HG03565 (cell line): ENCODE data around the gene DGKK.

Experiments
- ATAC-seq: cut with Tn5 transposase; IDR thresholded peaks from one replicate; pipeline ENCODE4 v1.9.1; 2021; ENCODE audit warnings: mild to moderate bottlenecking, moderate library complexity; ENCODE audit not compliant: unreplicated experiment

The DGKK gene, protein sequence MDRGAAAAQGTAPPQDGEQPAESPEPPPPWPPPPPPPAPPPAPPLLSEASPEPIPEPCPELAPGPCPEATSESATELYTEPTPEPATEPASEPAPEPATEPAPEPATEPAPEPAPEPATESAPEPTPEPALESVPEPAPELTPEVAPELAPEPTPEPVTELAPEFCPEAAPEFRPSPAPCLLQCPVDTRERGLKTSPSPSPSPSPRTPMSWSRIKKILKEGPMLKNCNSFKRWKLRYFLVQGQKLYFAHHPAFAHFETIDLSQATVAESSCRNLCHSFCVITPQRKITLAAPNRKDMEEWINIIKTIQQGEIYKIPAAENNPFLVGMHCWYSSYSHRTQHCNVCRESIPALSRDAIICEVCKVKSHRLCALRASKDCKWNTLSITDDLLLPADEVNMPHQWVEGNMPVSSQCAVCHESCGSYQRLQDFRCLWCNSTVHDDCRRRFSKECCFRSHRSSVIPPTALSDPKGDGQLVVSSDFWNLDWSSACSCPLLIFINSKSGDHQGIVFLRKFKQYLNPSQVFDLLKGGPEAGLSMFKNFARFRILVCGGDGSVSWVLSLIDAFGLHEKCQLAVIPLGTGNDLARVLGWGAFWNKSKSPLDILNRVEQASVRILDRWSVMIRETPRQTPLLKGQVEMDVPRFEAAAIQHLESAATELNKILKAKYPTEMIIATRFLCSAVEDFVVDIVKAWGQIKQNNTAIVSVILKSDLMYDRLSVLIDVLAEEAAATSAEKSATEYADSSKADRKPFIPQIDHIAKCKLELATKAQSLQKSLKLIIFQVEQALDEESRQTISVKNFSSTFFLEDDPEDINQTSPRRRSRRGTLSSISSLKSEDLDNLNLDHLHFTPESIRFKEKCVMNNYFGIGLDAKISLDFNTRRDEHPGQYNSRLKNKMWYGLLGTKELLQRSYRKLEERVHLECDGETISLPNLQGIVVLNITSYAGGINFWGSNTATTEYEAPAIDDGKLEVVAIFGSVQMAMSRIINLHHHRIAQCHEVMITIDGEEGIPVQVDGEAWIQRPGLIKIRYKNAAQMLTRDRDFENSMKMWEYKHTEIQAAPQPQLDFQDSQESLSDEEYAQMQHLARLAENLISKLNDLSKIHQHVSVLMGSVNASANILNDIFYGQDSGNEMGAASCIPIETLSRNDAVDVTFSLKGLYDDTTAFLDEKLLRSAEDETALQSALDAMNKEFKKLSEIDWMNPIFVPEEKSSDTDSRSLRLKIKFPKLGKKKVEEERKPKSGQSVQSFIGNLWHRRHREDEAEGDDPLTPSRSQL

DNA sequence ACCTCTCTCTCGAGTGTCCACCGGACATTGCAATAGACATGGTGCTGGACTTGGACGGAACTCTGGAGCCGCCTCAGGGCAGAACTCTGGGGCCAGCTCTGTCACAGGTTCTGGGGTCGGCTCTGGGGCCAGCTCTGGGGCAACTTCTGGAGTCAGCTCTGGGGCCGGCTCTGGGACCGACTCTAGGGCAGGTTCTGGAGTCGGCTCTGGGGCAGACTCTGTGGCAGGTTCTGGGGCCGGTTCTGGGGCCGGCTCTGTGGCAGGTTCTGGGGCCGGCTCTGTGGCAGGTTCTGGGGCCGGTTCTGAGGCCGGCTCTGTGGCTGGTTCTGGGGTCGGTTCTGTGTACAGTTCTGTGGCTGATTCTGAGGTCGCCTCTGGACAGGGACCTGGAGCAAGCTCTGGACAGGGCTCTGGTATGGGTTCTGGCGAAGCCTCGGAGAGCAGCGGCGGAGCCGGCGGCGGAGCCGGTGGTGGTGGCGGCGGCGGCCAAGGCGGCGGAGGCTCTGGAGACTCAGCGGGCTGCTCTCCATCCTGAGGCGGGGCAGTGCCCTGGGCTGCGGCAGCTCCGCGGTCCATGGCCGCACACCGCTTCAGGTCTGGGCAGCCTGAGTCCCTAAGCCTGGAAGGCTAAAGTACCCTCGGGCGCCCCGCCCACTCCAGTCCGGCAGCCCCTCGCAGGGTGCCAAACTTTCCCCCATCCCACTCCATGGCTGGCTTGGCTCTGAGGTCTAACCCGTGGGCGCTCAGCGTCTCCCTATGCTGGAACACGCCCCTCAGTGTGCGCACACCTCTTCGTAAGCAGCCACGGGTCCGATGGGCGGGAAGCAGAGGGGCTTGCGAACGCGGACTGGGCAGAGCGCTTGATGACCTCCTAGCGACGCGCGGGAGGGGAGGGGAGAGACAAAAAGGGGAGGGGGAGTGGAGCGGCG lies at the start of gene DGKK:
DGKK (minus strand) TSS at position 723 of the 929 bp plus-strand sequence; CDS start at position 576, 147 bp downstream.
- no peak for ATAC-seq

DNA sequence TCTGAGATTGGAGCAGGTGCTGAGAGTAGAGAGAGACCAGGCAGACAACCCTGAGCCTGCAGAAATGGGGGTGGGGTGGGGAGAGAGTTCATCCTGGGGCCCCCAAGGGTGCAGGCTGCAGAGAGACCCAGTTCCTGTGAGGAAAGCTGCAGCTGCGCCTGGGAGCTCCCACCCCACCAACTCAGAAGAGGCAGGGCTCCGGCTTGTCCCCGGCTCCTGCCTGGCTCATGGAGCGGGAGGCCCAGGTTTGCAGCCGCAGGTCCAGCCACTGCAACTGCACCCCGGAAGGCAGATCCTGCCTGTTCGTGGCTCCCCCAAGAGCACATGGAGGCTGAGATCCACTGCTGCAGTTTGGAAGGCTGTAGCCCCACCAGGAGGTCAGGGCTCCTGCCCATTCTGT lies 44.2 kb upstream of the DGKK start:
- ATAC-seq, result no peak

DNA sequence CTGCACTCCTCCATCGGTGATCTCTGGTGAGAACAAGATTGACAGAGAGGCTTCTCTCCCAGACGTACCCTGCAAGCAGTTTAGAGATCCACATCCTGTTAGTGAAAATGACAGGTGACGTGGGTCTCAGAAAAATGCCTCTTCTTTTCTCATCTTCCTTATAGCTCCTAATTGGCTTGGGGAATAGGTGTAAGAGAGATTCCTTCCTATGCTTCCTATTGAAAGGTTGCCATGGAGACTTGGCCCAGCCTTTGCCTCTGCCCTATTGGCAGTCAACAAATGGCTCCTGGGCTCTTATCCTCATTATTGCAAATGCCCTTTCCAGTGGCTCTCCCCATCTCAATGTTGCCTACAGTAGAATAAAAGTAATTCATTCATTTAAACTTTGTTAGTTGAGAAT lies 26.5 kb upstream of the DGKK start:
- ATAC-seq, result no peak

DNA sequence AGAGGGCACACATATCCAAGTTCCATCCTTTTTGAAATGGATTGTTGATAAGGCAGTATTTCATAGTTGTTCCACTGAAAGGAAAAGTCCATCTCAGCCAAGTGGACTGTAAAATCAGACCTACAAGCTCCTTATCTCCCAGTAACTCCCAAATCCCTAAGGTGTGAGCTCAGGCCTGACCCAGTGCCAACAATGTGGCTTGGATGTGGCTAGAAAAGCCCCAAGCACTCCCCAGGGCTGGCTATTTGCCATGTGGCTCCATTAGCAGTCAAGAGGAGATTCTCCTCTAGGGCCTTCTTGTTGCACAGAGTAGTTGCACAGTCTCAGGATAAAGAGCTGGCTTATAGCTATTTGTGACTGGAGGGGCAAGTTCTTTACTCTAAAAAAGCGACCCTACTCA lies 25.0 kb upstream of the DGKK start:
- no peak for ATAC-seq

DNA sequence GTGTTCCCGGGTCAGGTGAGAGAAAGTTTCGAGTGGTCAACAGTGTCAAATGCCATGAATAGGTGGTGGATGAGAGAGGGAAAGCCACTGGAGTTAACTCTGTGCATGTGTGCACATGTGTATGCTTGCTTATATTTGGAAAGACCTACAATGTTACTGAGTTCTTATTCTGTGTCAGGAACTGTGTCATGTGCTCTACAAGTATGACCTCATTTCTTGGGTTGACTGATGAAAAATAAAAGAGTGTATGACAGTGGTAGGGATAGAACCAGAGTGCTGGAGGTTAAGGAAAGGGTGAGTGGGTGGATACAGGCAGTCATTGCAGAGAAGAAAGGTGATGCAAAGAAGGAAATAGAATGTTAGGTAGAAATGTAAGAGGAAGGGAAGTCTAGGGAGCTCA lies 22.1 kb upstream of the DGKK start:
- ATAC-seq, result no peak

DNA sequence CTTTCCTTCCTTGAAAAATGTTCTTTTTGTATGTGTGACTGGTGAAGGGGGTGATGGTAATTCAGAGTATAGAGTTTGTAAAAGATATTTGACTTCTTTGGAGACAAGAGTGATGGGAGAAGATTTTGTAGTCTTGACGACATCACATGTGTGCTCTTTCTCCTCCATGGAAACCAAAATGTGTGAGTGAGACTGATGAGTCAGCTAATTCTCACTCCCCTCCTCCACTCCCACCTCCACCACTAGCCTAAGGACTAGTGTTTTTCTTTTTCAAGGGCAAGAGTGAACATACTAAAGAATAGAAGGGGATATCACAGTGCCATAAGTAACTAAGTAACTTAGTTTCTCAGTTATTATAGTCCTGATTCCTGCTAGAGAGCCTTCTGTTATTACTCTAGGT lies 14.0 kb upstream of the DGKK start:
- no peak for ATAC-seq

DNA sequence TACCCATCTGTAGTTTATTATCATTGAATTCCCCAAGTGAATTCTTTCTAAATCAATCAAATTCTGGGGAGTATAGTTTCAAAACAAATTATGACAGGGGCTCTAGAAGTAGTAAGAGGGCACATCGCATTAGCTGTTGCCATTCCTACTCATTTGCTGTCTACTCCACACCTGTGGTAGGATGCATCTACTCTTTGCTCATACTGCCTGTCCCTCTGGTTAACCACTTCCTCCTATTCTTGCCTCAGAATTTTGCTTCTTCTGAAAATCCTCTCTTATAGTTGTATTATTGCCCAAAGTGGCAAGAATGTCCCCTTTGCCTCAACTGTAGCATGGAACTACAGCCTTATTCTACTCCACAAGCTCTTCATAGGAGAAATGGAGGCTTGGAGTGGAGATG lies 12.7 kb upstream of the DGKK start:
- no peak for ATAC-seq

DNA sequence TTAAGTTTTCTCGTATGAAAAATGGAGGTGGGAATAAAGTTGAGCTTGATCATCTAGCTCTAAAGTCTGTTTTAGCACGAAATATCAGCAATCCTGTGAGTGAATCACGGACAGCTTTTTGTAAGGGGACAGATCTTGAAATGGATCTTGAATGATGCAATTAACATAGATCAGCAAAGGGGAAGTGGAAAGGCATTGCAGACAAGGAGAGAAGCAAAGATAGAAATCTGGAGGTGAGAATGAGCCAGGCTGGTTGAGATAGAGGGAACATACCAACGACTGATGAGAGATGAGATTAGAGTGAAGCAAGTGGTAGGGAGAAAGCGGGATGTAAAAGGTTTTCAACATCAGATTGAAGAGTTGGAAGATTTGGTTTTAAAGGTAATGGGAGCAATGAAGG lies 4.6 kb upstream of the DGKK start:
- ATAC-seq, result no peak

DNA sequence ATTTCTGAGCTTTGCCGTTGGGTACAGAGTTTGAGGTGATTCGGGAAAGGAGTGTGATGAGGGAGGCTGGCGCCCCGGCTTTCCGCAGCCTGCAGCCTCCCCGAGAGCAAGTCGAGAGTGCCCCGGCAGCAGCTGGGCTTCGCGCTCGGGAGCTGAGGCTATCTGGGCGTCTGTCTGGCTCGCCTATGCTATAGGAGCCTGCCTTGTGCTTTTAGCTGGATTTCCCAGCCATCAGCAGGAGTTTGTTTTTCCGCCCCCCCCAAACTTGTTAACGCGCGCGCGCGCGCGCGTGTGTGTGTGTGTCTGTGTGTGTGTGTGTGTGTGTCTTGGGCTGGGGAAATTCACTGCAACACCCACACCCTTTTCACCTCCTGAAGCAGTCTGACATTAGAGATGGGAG lies 765 bp upstream of the DGKK start:
- ATAC-seq, result no peak

DNA sequence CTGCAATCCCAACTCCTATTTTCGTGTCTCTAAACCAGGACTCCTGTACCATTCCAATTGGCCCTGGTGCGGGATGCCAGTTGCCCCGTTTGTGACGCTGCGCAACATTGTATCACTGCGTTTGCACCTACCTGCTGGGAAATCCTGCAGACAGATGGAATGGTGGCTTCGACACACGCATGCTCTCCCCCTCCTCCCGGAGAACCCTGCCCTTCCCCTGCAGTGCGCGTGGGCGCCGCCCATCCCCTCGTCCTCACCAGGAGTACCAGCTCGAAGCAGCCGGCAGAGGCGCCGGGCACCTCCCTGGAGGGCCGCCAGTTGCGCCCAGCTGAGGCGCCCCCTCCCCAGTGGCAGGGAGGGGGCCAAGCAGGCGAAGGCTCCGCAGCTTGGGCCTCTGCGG lies 1.4 kb downstream of the DGKK start:
- no peak for ATAC-seq

DNA sequence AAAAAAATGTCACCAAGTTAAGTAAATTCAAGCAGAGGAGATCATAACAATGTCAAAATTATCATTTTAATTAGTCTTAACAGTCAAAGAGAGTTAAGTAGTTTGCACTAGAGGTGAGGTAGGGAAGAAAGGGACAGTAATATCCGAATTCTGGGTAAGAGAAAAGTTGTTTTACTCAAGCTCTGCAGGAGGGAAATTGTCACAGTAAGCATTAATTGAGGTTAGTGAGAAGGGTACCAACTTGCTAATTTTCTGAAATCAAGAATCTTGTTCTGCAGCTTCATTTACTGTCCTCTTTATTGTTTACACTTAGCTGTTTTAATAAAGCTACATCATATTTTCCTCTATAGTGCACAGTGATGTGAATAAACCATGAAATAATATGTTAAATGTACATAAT lies 11.0 kb downstream of the DGKK start:
- ATAC-seq, result no peak

DNA sequence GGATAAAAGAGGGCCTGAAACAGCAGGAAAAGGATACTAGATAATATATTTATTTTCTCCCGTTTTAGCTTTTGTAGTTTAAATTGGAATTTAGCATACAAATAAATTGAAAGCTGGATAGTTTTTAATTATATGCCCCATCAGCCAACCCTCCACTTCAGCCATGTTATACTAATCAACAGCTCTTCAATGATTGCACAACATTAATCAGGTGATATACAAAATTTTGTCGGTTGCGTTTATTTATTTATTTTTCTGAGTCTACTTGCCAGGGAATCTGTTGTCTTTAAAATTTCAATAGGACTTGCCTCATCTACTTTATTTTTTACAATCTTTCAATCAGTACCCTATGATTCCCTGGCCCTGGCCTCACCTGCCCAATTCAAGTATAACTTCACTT lies 12.1 kb downstream of the DGKK start:
- ATAC-seq, result no peak

DNA sequence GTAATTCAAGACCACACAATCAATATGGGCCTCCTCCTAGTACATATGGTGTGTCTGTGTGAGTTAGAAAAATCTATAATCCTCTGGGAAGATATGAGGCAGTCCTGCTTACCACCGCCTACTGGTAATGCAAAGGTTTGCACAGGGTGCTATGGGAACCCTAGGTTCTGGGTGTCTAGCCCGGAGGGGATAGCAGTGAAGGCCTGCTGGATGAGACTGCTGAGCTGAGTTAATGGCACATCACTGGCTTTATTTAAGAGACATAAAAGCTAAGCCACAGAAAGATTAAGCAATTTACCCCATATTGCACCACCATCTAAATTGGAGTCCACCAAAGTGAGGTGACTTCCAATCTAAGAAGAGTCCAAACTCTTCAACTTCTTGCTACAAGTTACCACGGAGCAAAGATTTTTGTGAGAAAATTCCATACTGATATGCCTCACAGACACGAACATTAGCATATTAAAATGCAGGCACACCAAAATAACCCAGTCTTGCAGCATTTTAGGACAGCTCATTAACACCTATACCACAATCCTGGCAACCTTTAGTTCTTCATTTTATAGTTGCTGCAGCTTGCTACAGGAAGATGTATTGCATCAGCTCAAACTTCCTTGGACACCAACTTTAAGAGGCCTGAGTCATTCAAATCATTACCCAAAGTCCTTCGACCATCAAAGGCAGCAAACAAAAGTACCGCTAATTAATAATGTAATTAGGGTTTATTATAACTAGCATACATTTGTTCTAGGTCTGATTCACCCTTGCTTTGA lies 13.7 kb downstream of the DGKK start:
- ATAC-seq, result no peak

DNA sequence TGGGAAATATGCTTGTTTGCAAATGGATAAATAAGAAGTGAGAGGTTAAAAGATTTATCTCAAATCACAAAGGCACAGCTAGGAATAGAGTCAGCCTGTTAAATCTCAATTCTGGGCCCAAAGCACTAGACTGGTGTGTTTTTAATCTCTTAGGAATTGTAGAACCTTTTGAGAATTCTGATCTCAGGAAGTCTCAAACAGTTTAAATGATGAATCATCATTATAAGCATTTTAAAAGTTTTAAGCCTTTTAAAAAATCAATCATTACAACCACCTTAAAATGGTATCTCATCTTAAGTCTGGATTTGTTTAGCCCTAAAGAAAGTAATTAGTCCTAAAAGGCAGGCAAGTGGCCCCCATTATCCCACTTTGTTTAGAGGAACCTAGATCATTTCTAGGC lies 17.8 kb downstream of the DGKK start:
- ATAC-seq, result no peak

DNA sequence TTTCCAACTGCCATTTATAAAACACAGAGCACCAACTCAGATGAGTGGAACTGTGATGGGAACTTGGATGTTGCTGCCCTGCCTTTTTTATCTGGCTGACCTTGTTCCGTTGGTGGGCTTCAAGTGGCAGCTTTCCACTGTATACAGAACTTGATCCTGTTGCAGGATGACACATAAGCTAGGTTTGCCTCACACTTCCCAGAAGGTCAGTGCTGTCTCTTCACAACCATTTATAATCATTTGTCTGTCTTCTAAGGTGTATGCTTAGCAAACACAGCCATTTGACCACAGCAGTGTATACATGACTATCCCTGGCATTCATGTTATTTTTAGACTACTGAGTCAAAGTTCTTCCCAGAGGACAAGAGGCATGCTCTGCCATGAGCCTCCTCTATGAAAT lies 20.3 kb downstream of the DGKK start:
- ATAC-seq, result no peak

DNA sequence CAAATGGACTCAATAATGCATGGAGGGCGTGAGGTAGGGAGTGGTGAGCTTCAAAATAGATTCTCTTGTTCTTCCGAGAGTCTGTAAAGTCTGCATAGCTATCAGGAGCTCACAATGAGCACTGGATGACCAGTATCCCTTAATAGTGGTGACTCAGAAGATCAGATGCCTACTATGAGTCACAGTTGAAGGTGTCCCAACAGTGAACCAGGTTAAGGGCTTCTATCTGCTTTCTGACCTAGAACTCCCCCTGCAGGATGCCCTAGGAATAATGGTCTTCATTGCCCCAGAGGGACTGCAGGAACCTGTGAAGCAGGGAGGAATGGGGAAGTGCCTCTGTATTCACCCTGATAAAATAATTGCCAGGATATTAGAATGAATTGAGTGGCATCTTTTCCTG lies 22.1 kb downstream of the DGKK start:
- no peak for ATAC-seq

DNA sequence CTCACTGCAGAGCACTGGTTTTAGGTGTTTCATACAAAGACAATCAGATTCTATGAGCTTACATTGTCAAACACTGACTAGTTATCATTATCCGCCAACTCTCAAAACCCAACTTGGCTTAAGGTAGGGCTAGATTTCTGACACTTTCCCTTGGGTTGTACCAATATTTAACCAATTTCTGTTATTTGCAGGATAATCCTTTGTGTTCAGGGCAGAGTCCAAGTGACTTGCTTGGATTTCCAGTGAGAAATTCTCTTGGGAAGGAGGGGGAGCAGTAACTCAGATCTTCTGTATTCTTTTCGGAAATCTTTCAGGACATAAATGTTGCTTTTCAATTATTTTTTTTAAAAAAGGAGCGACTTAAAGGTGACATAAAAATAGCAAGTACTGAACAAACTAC lies 23.1 kb downstream of the DGKK start:
- no peak for ATAC-seq

DNA sequence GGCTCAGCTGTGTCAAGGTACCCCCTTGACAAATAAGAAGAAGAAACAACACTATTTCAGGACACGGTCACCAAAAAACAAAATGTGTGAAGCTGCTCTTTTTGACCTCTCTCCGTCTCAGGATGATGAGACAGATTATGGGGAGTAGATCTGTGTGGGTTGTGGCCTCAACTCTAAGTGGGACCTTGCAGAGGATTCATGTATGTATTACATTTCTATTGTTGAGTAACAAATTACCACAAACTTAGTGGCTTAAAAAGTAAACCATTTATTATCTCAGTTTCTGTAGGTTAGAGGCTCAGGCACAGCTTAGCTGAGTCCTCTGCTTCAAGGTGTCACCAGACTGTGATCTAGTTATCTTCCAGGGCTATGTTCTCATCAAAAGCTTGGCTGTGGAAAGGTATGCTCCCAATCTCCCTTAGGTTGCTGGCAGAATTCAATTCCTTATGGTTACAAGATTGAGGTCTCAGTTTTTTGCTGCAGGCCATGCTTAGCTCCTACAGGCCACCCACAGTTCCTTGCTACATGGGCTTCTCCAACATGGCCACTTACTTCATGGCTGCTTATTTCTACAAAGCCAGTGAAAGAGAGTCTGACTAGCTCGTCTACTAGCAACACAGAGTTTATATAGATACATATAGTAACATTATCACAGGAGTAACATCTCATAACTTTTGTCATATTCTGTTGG lies 28.1 kb downstream of the DGKK start:
- no peak for ATAC-seq

DNA sequence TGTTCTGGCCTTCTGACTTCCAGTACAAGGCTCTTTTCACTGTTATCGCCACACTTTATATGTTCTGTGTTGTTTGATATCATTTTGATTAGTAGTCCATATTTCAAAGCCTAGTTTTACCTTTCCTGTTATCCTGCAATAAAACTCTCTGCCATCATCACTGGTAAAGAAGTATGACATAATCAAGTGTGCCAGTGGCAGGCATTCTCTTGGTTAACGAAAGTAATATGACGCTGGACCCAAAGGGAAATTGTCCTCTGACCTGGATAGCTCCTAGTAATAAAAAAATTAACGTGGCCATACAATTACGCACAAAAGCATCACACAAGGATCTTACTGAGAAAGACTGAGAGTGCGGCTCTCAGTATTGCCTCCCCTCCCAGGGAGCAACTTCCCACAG lies 33.8 kb downstream of the DGKK start:
- no peak for ATAC-seq
